HUDEP-2 (cell line): Measurements from ENCODE around the gene KAZN.

Source experiments
- DNase-seq, 76 experiments: peaks; one replicate each; lab custom pipeline; 2025; ENCODE audit not compliant: unreplicated experiment in 76 of 76; lab: John Stamatoyannopoulos, UW

The KAZN gene

DNA sequence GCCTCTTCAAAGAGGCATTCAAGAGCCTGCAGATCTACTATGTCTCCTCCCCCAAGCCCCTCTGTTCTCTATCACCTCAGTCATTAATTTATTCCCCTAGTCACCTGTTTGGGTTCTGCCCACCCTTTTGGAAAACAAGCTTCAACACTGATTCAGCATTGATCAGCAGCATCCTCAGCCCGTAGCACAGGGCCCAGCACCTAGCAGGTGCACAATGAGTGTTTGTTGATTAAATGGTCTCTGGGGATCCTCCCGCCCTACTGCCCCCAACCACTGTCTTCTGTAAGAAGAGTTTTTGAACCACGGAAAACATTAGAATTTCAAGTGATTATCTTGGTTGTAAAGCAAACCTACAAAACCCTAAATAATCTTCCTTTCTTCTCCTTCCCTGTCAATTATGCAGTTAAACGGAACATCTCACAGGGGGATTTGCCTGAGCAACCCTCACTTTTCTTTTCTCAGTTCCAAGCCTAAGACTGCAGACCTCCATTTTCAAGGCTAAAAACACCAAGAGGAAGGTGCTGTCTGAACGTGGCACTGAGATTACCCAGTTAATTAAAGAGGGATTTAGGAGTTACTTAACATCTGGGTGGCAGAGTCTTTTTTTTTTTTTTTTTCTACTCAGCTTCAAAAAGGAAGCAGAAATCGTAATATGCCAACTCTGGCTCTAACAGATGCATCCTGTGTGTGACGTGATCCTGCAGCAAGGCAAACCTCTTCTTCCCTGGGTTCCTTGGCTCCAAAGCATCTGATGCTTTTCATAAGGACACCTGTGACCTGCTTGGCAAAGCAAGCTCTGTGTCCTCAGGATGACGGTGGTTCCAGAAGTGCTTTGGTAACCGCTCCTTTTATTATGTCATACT, 163.0 kb downstream of the KAZN start:
- no peak for DNase-seq

DNA sequence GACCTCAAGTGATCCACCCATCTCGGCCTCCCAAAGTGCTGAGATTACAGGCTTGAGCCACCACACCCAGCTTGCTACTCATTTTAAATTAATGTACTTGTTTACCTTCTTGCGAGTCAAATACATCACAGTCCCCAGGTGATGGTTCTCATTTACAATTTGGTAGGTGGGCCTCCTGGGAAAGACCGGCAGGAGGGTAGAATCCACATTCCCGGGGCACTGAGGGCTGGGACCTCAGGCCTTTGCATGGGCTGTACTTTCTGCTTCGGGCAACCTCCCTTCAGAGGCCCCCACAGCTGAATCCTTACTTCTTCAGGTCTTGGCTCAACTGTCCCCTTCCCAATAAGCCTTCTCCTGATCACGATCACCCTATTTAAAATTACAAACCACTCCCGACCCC, 165.5 kb downstream of the KAZN start:
- no peak for DNase-seq

DNA sequence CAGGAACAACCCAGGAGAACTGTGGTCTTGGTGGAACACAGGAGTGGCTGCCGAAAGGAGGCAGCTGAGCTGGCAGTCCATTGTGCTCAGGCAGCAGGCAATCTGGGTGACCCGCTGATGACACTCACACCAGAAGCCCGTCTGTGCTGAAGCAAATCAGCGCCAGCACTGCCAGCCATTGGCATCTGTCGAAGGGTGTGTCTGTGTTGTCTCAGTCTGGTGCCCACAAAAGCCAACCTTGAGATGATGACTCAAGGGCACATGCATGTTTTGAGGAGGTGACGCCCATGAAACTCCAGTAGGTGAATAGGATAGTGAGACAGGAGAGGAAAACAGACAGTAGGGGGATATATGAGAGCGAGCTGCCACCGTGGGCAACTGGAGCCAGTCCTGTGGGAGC, 167.3 kb downstream of the KAZN start:
- peak in 3 of 76 experiments; percentile 13 to 21 (median 20) for DNase-seq

DNA sequence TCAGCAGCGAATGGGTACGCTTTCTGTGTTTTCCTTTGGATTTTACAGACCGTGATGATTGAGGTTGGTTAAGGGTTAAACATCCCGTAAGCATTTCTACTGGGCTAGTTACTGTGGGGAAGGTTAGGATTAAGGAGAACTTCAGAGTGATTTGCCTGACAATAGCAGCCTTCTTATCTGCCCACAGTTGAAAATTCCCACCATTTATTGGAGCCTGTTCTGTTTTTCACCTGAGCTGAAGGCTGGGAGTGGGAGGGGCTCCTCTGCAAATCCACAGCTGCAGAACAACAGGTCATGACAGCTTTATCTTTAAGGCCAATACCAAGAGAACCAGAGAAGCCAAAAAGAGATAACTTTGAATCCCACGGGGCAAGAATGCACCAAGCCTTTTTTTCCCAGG, 168.6 kb downstream of the KAZN start:
- no peak for DNase-seq

DNA sequence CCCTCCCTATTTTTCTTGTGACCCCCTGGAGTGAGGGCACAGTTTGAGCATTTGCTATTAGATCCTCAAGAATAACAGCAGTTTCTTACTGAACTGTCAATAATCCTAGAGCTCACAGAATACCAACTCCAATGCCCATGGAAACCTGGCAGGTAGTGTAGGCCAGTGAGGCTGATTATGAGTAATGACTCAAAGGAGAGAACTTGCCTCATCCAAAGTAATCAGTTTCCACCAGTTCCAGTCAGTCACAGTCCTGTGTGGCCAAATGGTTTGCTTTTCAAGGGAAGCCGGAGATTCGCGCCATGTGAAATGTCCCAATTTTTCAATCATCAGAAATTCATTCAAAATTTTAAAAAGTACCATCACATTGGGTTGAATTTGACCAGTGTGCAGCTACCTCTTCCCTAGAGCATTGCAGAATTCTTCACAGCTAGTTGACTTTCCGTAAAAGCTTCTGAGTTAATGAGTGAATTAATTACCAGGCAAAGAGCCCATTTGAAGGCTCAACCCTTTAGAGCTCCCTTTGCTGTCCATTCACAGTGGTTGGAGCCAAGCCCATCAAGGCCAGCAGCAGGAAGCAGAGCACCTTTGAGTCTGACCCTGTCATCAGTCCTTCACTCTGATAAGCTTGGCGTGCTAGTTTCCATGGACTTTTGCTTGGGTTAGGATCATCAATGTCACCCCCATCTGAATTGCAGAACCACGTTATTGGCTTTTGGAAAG, 170.3 kb downstream of the KAZN start:
- DNase-seq = no peak

DNA sequence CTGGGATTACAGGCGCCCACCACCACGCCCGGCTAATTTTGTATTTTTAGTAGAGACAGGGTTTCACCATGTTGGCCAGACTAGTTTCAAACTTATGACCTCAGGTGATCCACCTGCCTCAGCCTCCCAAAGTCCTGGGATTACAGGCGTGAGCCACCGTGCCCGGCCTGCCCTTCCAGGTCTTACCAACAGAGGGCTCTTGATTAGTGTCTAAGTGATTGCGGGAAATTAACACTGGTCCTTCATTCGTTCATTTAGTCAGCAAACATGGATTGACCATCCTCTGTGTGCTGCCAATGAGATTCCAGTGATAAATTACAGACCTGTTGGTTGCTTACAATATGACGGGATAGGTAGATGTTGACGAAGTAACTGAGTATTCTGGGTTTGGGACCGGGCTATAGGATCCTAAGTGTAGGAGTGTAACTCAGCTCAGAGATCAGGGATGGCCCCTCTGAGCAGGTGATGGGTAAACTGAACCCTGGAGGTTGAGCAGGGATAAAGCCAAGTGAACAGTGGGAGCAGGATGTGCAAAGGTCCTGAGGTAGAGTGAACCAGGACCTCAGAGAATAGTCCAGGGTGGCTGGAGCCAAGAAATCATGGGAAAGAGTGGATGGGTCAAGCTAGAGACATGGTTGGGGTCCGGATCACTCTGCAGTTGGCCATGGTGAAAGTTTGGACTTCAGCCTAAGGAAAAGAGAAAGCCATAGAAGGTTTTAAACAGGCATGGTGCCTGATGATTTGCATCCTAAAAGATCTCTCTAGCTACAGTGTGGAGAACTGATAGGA, 171.2 kb downstream of the KAZN start:
- no peak for DNase-seq

DNA sequence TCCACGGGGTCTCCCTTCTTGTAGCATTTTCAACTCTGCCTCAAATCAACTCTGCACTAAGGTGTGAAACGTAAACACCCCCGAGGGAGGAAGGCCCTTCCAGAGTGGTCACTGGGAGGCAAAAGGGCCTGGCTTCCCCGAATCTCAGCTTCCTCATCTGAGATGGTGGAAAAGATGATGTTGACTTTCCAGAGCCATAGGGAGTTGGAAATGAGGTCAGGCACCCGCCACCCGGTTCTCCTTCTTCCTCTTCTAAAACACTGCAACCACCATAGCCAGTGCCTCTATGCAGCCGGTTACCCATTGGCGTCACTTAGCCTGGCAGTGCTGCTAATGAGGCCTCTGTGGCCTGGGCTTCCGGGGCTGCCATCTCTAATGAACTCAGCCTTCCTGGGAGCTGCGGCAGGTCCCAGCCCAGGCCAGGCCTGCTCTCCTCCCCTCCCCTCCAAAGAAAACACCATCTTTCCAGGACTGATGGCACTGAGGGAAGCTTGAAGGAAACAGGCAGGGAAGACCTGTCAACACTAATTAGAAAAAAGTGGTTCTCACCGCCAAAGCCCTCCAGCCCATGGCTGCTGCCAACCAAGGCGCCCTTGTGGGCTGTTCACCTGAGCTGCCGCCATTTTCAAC, 175.0 kb downstream of the KAZN start:
- DNase-seq = no peak

DNA sequence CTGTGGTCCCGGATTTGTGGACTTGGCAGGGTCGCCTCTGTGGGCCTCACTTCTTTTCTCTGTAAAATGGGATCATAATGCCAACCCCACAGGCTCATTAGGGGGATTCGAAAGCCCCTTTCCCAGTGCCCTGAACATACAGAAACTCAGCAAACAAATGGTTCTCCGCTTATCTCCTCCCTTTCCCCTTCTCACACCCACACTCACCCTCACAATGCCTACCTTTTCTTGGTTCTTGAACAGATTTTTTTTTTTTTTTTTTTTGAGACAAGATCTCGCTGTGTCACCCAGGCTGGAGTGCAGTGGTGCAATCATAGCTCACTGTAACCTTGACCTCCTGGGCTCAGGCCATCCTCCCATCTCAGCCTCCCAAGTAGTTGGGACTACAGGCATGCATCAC, 175.7 kb downstream of the KAZN start:
- no peak for DNase-seq

DNA sequence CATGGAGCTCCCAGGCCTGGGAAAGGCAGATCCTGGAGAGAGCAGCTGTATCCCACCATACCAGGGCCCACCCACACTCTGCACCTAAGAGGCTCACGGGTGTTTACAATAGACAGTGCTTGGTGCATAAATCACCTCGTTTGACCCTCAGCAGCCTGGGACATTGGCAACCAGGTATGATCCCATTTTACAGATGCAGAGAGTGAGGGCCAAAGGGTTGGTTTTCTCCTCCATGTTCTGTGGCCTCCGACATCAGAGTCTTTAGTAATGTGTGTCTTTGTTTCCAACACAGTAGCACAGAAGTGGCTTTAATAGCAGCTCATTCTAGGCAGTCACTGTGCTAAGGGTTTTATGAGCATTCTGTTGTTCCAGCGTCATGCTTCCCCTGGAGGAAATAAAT, 176.5 kb downstream of the KAZN start:
- DNase-seq = no peak

DNA sequence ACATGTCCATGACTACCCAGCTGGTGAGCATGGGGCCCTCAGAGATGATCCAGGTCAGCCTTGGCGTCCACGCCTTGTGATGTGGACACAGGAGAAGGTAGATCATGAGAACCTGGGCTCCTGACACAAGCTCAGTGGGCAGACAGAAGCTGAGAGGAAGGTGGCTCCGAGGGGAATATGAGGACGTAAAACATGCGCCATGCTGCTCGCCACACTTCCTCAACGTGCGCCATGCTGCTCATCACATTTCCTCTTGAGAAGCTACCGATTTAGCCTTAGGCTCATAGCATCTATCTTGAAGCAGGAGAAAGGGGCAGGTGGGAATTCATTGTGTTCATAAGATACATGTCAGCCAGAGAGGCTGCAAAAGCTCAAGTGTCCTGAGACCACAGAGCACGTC, 176.9 kb downstream of the KAZN start:
- DNase-seq = no peak

DNA sequence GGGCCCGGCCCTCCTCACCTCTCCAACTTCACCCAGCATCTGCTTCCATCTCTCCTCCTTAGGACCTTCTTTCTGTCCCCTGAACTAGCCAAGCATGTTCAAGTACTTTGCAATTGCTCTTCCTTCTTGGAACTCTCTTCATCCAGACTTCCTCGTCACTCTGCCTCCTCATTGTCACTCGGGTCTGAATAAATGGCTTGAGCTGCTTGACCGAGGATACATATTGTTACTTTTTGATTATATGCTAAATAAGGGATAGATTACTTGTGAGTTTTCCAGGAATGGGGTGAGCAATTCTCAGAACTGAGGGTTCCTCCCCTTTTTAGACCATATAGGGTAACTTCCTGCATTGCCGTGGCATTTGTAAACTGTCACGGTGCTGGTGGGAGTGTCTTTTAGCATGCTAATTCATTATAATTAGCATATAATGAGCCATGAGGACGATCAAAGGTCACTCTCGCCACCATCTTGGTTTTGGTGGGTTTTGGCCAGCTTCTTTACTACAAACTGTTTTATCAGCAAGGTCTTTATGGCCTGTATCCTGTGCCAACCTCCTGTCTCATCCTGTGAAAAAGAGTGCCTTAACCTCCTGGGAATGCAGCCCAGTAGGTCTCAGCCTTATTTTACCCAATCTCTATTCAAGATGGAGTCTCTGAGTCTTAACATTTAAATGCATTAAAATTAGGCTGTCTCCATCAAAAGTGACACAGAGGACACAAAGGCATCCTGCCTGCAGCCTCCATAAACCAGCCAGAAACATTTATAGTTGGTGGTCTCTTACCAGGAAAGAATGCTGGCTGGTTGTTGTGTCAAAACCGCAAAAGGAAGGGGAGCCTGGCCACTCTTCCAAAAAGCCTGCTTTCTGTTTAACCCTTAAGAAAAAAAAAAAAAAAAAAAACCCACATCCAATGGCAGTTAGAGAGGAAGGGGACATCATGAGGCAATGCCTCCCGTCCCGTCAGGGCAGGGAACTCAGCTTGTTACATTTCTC, 179.3 kb downstream of the KAZN start:
- DNase-seq = peak in 60 of 76 experiments; percentile 10 to 91 (median 48)

DNA sequence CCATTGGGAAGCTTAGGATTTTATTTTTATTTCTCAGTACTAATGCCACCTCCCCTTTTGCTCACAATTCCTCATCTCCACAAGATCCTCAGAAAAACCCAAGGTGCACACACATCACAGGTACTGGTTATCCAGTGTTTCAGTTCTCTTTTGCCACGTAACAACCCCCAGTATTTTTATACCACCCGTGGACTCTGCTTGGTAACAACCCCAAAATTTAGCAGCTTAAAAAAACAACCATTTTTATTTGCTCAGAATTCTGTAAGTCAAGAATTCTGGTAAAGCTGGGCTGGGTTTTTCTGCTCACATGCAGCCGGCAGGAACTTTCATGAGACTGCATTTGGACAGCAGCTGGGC, 180.0 kb downstream of the KAZN start:
- no peak for DNase-seq

DNA sequence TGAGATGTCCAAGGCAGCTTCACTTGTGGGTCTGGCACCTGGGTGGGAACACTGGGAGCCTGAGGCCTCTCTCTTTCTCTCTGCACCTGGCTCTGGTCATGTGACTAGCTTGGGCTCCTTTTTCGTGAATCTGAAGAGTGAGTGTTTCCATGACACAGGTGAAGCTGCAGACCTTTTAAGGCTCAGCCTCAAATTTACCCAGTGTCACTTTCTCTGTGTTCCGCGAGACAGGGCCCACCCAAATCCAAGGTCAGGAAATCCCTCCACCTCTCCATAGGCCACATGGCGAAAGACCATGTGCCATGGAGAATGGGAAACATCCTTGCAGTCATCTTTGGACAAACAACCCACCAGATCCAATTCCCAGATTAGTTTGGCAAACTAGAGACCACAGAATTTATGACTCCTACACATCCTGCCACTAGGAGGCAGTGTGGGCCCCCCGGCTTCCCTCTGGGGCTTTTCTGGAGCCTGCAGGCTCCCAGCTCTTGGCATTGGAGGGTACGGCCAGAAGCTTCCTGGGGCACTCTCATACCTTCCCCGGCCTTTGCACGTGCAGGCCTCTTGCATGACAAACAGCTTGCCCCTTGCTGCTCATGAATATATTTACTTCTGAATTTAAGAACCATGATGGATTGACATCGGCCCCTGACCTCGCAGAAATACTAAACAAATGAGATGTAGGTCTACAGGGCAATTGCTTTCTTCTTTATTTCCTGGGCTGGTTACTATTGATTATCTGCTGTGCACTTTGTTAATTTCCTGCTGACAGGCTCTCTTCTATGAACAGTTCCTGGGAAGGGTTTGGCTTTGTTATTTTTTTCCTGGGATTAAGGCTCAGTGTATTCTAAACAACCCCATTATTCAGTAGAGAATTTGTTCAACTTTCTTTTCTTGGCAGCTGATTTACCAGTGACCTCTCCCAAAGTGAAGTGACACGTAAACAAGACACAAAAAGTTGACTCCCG, 180.7 kb downstream of the KAZN start:
- DNase-seq = peak in 54 of 76 experiments; percentile 2 to 71 (median 38)

DNA sequence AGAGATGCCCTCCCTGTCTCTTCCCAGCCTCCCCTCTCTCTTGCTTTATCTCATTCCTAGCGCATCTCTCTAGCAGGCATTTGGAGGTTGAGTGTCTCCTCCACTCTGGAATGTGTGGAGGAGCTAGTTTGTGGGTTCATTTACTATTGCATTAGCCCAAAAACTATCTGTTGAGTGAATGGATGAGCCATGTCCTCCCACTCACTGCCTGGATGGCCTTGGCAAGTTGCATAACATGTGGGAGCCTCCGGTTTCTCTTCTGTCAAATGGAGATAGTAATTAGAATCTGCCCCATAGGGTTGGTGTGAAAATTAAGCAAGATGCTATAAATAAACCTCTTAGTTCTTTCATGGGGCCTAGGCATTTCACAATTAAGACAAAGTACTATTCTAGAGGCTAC, 181.8 kb downstream of the KAZN start:
- peak in 3 of 76 experiments; percentile 3 to 17 (median 17) for DNase-seq

DNA sequence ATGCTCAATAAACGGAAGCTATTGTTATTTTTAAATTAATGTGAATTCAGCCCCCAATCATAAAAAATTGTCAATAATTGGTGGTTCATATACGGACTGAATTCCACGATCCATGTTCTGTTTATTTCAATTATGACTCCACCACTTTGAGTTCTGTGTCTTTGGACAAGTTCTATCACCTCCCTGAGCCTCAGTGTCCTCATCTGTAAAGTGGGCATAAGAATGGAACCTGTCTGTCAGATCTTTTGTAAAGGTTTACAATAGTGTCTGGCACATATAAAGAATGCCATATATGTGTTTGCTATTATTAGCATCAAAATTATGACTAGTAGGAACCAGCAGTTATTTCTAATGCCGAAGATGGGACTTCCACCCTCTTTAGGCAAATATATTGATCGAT, 183.3 kb downstream of the KAZN start:
- DNase-seq = no peak

DNA sequence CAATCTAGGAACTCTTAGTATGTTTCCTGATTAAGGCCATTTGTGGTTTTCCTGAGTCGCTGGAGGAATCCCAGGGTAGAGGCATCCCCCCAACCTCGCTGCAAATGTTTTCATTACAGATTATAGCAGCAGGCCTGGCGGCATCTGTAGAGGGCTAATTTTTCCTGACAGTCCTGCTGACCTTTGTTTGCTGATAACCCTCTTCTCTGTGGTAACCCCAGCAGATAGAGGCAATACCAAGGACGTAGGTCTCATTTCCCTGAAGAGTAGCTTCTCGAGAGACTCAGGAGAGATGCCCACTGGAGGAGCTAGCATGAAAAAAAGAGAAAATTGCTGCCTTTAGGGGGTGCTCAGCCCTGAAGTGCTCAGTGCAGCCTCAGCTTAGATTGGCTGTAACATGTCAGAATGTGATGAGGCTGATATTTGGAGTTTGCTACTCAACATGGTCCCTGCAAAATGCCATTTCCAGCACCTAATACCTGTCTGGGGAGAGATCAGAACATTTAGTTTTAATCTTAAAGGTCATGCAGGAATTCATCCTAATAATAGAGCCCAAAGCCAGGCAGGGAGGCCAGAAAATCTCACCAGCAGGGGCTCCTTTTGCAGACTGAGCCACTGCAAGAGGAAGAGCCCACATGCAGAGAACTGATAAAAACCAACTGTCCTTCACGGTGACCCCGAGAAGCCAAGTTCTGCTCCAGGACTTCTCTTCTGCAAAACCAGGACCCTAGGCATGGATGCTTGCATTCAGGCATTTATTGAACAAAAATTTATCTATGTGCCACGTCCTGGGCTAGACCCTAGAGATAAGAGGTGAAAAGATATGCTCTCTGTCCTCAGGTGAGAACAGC, 184.5 kb downstream of the KAZN start:
- DNase-seq = peak in 66 of 76 experiments; percentile 11 to 85 (median 50)

DNA sequence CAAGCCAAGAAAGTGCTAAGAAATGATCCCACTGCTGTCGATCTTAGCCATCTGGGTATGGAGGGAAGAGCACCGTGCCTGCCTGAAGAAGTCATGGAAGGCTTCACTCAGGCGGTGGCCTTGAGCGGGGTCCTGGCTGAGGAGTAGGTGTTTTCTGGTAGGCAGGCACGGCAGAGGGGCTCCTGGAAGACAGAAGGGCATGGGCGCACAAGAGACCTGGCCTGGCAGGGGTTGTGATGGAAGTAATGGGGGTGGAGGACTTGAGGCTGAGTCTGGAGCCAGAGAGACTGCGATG, 185.1 kb downstream of the KAZN start:
- DNase-seq = peak in 4 of 76 experiments; percentile 35 to 42 (median 36)
